Stimulated activated CD8-positive, alpha-beta memory T cell treated with anti-CD3 and anti-CD28 coated beads, Interleukin-7, amount 100 ng/mL, for 24 hours (primary cell): ENCODE measurements around the gene PAIP2.

Experiments
- DNase-seq: peaks from one replicate; pipeline ENCODE4 v3.0.0-alpha.2; 2020; ENCODE audit warnings: low read depth

The PAIP2 gene

GRCh38 chr5:139410993-139411828 lies 69.6 kb downstream of the PAIP2 start:
- no peak for DNase-seq

- no peak for DNase-seq
Measured at GRCh38 chr5:139413153-139413552, 71.5 kb downstream of the PAIP2 start.

GRCh38 chr5:139413963-139414362 lies 72.3 kb downstream of the PAIP2 start:
- DNase-seq = no peak

- no peak for DNase-seq
Measured at GRCh38 chr5:139414581-139415130, 73.0 kb downstream of the PAIP2 start.

GRCh38 chr5:139415221-139415861 lies 73.7 kb downstream of the PAIP2 start:
- DNase-seq = no peak

- no peak for DNase-seq
Measured at GRCh38 chr5:139415869-139416268, 74.2 kb downstream of the PAIP2 start.

GRCh38 chr5:139416651-139417050 lies 75.0 kb downstream of the PAIP2 start:
- DNase-seq = no peak

GRCh38 chr5:139417214-139417613 lies 75.6 kb downstream of the PAIP2 start:
- DNase-seq = no peak

- no peak for DNase-seq
Measured at GRCh38 chr5:139418793-139419192, 77.1 kb downstream of the PAIP2 start.
